Psoas muscle (tissue), 8 donors: ENCODE measurements around the gene SCG2. TPM values are rescaled to one million over a fixed set of nuclear protein-coding genes. Genes with fewer than 3 reads are reported as not detected.

Experiments used
- ATAC-seq, 4 donors: fragments of 200-7000 bp; cut with Tn5 transposase; one replicate each; pipeline ENCODE4 v1.9.1; 2020; ENCODE audit warnings: moderate library complexity in 3 of 4, mild to moderate bottlenecking in 2 of 4
- DNase-seq, 2 donors: peaks; one replicate each; pipeline ENCODE4 v3.0.0-alpha.2; 2020
- H3K27ac ChIP-seq: fragments of 200-600 bp; one replicate; pipeline ENCODE4 v1.8.0; 2022
- H3K27me3 ChIP-seq, 3 donors: fragments of 200-600 bp in 1 of 3; one replicate each; pipeline versions ENCODE4 v1.6.1 to v1.8.0; 2013 to 2022; ENCODE audit warnings: low read length in 2 of 3, mild to moderate bottlenecking in 2 of 3, moderate library complexity in 1 of 3; ENCODE audit not compliant: insufficient read depth in 3 of 3
- H3K36me3 ChIP-seq, 2 donors: fragments of 200-600 bp in 1 of 2; one replicate each; pipeline versions ENCODE4 v1.6.1 to v1.8.0; 2013 to 2022; ENCODE audit warnings: low read depth in 1 of 2, mild to moderate bottlenecking in 1 of 2, moderate library complexity in 1 of 2; ENCODE audit not compliant: insufficient read depth in 1 of 2
- H3K4me1 ChIP-seq: fragments of 200-600 bp; one replicate; pipeline ENCODE4 v1.8.0; 2022
- H3K4me3 ChIP-seq: fragments of 200-600 bp; one replicate; pipeline ENCODE4 v1.8.0; 2022; ENCODE audit warnings: mild to moderate bottlenecking
- H3K9me3 ChIP-seq: fragments of 200-600 bp; one replicate; pipeline ENCODE4 v1.8.0; 2022
- WGBS, 3 donors: extraction: QIAGEN DNeasy Blood & Tissue Kit; methylation state at CpG; one replicate each; pipeline versions ENCODE4 v1.1.6 to v1.1.7; 2013; 5-methylcytosine and 5-hydroxymethylcytosine counted together
- intact Hi-C, 2 donors: fragments of 100-400 bp; cut with DNase I; formaldehyde crosslinking; loops; one replicate each; pipeline versions ENCODE4 v1.11.0 to v1.14.2; 2022
- polyA plus RNA-seq, 3 donors: library from polyadenylated mRNA; stranded (reverse); fragments of 200-250 nt; gene quantifications; one replicate each; pipeline ENCODE4 v1.2.3, GENCODE V29; 2013
- total RNA-seq, 4 donors: library from RNA; stranded (reverse); fragmentation: NEBNext Ultra II Directional in 2 of 4; extraction: Animal tissue kit (Norgen Biotek cat#: 25700) in 2 of 4; gene quantifications; one replicate each; pipeline versions ENCODE4 v1.2.1 to v1.2.4, GENCODE V29; 2021 to 2023
- TF ChIP-seq, protein P1 (sequence below): fragments of 200-600 bp; IDR thresholded peaks from one replicate; pipeline ENCODE4 v1.8.0; 2022; ENCODE audit warnings: antibody characterized with exemption
- donor health status: healthy with polysubstance abuse.
- donor health status: DM: no; HTN: no; CAD: no; lungs with moderate emphysema.
- donor health status: Bipolar disorder and iron deficiency.
- donor health status: healthy.
- donor health status: DM: yes; HTN: yes; CAD: no.
- donor health status: DM: no; HTN: no; CAD: no.
- donor health status: DM: no; HTN: no; CAD: no.
- donor health status: DM: yes; HTN: yes; CAD: no.

The SCG2 gene
- total and polyA plus RNA-seq, 7 donors = 0.05 to 0.12 (median 0.08) TPM; not detected in 4

GRCh38 chr2:223562078-223562477, 40.1 kb downstream of the SCG2 start:
- DNase-seq (no peak), ATAC-seq (no peak)
- TF ChIP-seq, protein P1, sequence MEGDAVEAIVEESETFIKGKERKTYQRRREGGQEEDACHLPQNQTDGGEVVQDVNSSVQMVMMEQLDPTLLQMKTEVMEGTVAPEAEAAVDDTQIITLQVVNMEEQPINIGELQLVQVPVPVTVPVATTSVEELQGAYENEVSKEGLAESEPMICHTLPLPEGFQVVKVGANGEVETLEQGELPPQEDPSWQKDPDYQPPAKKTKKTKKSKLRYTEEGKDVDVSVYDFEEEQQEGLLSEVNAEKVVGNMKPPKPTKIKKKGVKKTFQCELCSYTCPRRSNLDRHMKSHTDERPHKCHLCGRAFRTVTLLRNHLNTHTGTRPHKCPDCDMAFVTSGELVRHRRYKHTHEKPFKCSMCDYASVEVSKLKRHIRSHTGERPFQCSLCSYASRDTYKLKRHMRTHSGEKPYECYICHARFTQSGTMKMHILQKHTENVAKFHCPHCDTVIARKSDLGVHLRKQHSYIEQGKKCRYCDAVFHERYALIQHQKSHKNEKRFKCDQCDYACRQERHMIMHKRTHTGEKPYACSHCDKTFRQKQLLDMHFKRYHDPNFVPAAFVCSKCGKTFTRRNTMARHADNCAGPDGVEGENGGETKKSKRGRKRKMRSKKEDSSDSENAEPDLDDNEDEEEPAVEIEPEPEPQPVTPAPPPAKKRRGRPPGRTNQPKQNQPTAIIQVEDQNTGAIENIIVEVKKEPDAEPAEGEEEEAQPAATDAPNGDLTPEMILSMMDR = no peak
- H3K9me3 ChIP-seq = no peaks in the 10 kb centered on the region
- H3K36me3 ChIP-seq = no peaks in the 10 kb centered on the region
- H3K27ac ChIP-seq = no peak overlapping the region
- intact Hi-C loops = no loop called here
- H3K4me1 ChIP-seq = no peaks in the 10 kb centered on the region
- H3K27me3 ChIP-seq = no peaks in the 10 kb centered on the region
- 84 to 90% (median 89%) methylated on average over 2 of the region's 2 CpGs for WGBS, 3 donors
- H3K4me3 ChIP-seq = no peak overlapping the region

DNA sequence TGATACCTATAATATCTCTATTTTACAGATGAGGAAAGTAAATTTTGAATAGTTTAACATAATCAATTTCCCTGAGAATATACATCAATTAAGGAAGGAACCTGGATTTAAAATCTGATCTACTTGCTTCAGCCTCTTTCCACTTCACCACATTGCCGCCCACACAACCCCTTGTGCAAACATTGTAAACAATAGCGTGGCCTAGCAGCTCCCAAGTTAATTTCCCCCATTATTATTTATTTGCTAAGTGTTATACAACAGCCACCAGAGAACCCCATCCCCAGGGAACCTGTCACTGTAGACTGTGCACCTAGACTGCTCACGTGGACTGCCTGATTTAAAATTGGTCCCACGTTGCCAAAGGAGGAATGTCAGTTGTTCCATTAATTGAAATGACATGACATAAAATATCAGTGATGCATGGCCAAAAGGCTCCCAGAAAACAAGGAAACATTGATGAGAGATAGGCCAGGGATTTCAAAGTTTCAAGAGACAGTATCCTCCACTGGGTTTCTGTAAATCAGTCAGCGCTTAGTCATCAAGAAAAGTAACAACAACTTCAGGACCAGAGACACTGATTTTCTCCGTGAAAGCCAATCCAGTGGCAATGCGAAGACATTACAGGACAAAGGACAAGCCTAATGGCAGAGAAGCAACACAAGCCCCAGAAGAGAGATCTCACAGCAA, 41.3 kb downstream of the SCG2 start:
- no peak for ATAC-seq
- intact Hi-C loops = no loop called here

GRCh38 chr2:223558970-223559369, 43.2 kb downstream of the SCG2 start:
- TF ChIP-seq, protein P1 = no peak
- H3K36me3 ChIP-seq = no peaks in the 10 kb centered on the region
- 55 to 74% (median 67%) methylated on average over 1 of the region's 1 CpG for WGBS, 3 donors
- H3K27me3 ChIP-seq = no peaks in the 10 kb centered on the region
- no peaks in the 10 kb centered on the region for H3K4me1 ChIP-seq
- intact Hi-C loops = no loop called here
- H3K4me3 ChIP-seq = no peak overlapping the region
- no peak overlapping the region for H3K27ac ChIP-seq
- ATAC-seq (no peak), DNase-seq (no peak)
- no peaks in the 10 kb centered on the region for H3K9me3 ChIP-seq

More for the DNA sequence above, 41.3 kb downstream of the SCG2 start:
- TF ChIP-seq, protein P1 = no peak
- no peaks in the 10 kb centered on the region for H3K4me1 ChIP-seq
- 67 to 73% (median 69%) methylated on average over 7 of the region's 7 CpGs for WGBS, 3 donors
- H3K9me3 ChIP-seq = no peaks in the 10 kb centered on the region
- no peak overlapping the region for H3K4me3 ChIP-seq
- no peak overlapping the region for H3K27ac ChIP-seq
- no peak for DNase-seq
- H3K27me3 ChIP-seq = no peaks in the 10 kb centered on the region
- H3K36me3 ChIP-seq = no peaks in the 10 kb centered on the region

- no peak for ATAC-seq
- 71 to 77% (median 75%) methylated on average over 3 of the region's 3 CpGs for WGBS, 3 donors
- TF ChIP-seq, protein P1 = no peak
Observed at GRCh38 chr2:223554923-223555322, 47.2 kb downstream of the SCG2 start.

GRCh38 chr2:223549215-223549614, 52.9 kb downstream of the SCG2 start:
- intact Hi-C loops = no loop called here
- Histone ChIP-seq H3K27me3 (no peaks in the 10 kb centered on the region), H3K4me1 (no peaks in the 10 kb centered on the region), H3K4me3 (no peak overlapping the region), H3K36me3 (no peaks in the 10 kb centered on the region), H3K9me3 (no peaks in the 10 kb centered on the region), H3K27ac (no peak overlapping the region)
- 31 to 43% (median 33%) methylated on average over 8 of the region's 8 CpGs for WGBS, 3 donors
- TF ChIP-seq, protein P1 = no peak
- DNase-seq (no peak), ATAC-seq (no peak)

More at GRCh38 chr2:223554923-223555322, 47.2 kb downstream of the SCG2 start:
- no peak for DNase-seq
- Histone ChIP-seq H3K27me3 (no peaks in the 10 kb centered on the region), H3K4me1 (no peaks in the 10 kb centered on the region), H3K27ac (no peak overlapping the region), H3K9me3 (no peaks in the 10 kb centered on the region), H3K4me3 (no peak overlapping the region), H3K36me3 (no peaks in the 10 kb centered on the region)
- intact Hi-C loops = no loop called here
